Measurements from ENCODE around the gene SPAG5. TPM values are rescaled to one million over a fixed set of nuclear protein-coding genes. Genes with fewer than 3 reads are reported as not detected.

The SPAG5 gene
- total and polyA plus RNA-seq, 4 donors, result 1.6 to 4.3 (median 2.9) TPM

- Histone ChIP-seq H3K27me3 (ENCODE audit: control insufficient read depth in 1 of 2, insufficient read depth in 2 of 2, low read length in 1 of 2) (no peaks in the 10 kb centered on the region), H3K4me1 (ENCODE audit: control insufficient read depth in 1 of 2, insufficient read depth in 2 of 2, low read length in 2 of 2) (no peaks in the 10 kb centered on the region), H3K36me3 (ENCODE audit: control insufficient read depth in 1 of 2, insufficient read depth in 2 of 2, low read length in 1 of 2) (no peaks in the 10 kb centered on the region), H3K27ac (ENCODE audit: low read depth in 1 of 2, low read length in 2 of 2) (no peak overlapping the region), H3K9me3 (ENCODE audit: control insufficient read depth, low read length) (no peaks in the 10 kb centered on the region), H3K4me3 (ENCODE audit: low read length in 2 of 2) (no peak overlapping the region)
- ATAC-seq (ENCODE audit: low FRiP score) (no peak), DNase-seq (no peak)
- intact Hi-C loops (cut with DNase I), result no loop called here
- WGBS, 2 donors, result 67 to 72% methylated on average over 9 of the region's 9 CpGs
Observed at GRCh38 chr17:28536532-28537218, 62.1 kb downstream of the SPAG5 start.

- Histone ChIP-seq H3K27ac (ENCODE audit: low read depth in 1 of 2, low read length in 2 of 2) (no peak overlapping the region), H3K9me3 (ENCODE audit: control insufficient read depth, low read length) (no peaks in the 10 kb centered on the region), H3K36me3 (ENCODE audit: control insufficient read depth in 1 of 2, insufficient read depth in 2 of 2, low read length in 1 of 2) (no peaks in the 10 kb centered on the region), H3K27me3 (ENCODE audit: control insufficient read depth in 1 of 2, insufficient read depth in 2 of 2, low read length in 1 of 2) (no peaks in the 10 kb centered on the region), H3K4me1 (ENCODE audit: control insufficient read depth in 1 of 2, insufficient read depth in 2 of 2, low read length in 2 of 2) (no peaks in the 10 kb centered on the region), H3K4me3 (ENCODE audit: low read length in 2 of 2) (no peak overlapping the region)
- ATAC-seq (ENCODE audit: low FRiP score) (no peak), DNase-seq (no peak)
- intact Hi-C loops (cut with DNase I), result no loop called here
- WGBS, 2 donors, result 86 to 90% methylated on average over 11 of the region's 11 CpGs
Observed at GRCh38 chr17:28534740-28535375, 64.0 kb downstream of the SPAG5 start.

- Histone ChIP-seq H3K9me3 (ENCODE audit: control insufficient read depth, low read length) (no peaks in the 10 kb centered on the region), H3K4me3 (ENCODE audit: low read length in 2 of 2) (no peak overlapping the region), H3K4me1 (ENCODE audit: control insufficient read depth in 1 of 2, insufficient read depth in 2 of 2, low read length in 2 of 2) (no peaks in the 10 kb centered on the region), H3K27me3 (ENCODE audit: control insufficient read depth in 1 of 2, insufficient read depth in 2 of 2, low read length in 1 of 2) (no peaks in the 10 kb centered on the region), H3K36me3 (ENCODE audit: control insufficient read depth in 1 of 2, insufficient read depth in 2 of 2, low read length in 1 of 2) (no peaks in the 10 kb centered on the region), H3K27ac (ENCODE audit: low read depth in 1 of 2, low read length in 2 of 2) (no peak overlapping the region)
- intact Hi-C loops (cut with DNase I), result no loop called here
- 75% methylated on average over 16 of the region's 16 CpGs for whole genome bisulfite sequencing, 2 donors
- no peak for ATAC-seq (ENCODE audit: low FRiP score)
- no peak for DNase-seq
Observed at GRCh38 chr17:28533091-28533807, 65.6 kb downstream of the SPAG5 start.

GRCh38 chr17:28532050-28532960, 66.5 kb downstream of the SPAG5 start:
- H3K9me3 ChIP-seq (ENCODE audit: control insufficient read depth, low read length), result no peaks in the 10 kb centered on the region
- H3K36me3 ChIP-seq (ENCODE audit: control insufficient read depth in 1 of 2, insufficient read depth in 2 of 2, low read length in 1 of 2), result no peaks in the 10 kb centered on the region
- no peaks in the 10 kb centered on the region for H3K27me3 ChIP-seq (ENCODE audit: control insufficient read depth in 1 of 2, insufficient read depth in 2 of 2, low read length in 1 of 2)
- DNase-seq (no peak), ATAC-seq (ENCODE audit: low FRiP score) (no peak)
- no peak overlapping the region for H3K27ac ChIP-seq (ENCODE audit: low read depth in 1 of 2, low read length in 2 of 2)
- no peaks in the 10 kb centered on the region for H3K4me1 ChIP-seq (ENCODE audit: control insufficient read depth in 1 of 2, insufficient read depth in 2 of 2, low read length in 2 of 2)
- H3K4me3 ChIP-seq (ENCODE audit: low read length in 2 of 2), result no peak overlapping the region
- intact Hi-C loops (cut with DNase I), result no loop called here
- WGBS, 2 donors, result 79 to 81% methylated on average over 7 of the region's 7 CpGs

- no peak overlapping the region for H3K27ac ChIP-seq (ENCODE audit: low read depth in 1 of 2, low read length in 2 of 2)
- no peaks in the 10 kb centered on the region for H3K9me3 ChIP-seq (ENCODE audit: control insufficient read depth, low read length)
- no peaks in the 10 kb centered on the region for H3K27me3 ChIP-seq (ENCODE audit: control insufficient read depth in 1 of 2, insufficient read depth in 2 of 2, low read length in 1 of 2)
- ATAC-seq (ENCODE audit: low FRiP score) (no peak), DNase-seq (no peak)
- H3K36me3 ChIP-seq (ENCODE audit: control insufficient read depth in 1 of 2, insufficient read depth in 2 of 2, low read length in 1 of 2), result no peaks in the 10 kb centered on the region
- intact Hi-C loops (cut with DNase I), result no loop called here
- no peaks in the 10 kb centered on the region for H3K4me1 ChIP-seq (ENCODE audit: control insufficient read depth in 1 of 2, insufficient read depth in 2 of 2, low read length in 2 of 2)
- no peak overlapping the region for H3K4me3 ChIP-seq (ENCODE audit: low read length in 2 of 2)
- 79 to 81% methylated on average over 7 of the region's 7 CpGs for WGBS, 2 donors
Observed at GRCh38 chr17:28530926-28531325, 67.9 kb downstream of the SPAG5 start.

- no peak for ATAC-seq (ENCODE audit: low FRiP score)
- intact Hi-C loops (cut with DNase I), result no loop called here
- no peaks in the 10 kb centered on the region for H3K27me3 ChIP-seq (ENCODE audit: control insufficient read depth in 1 of 2, insufficient read depth in 2 of 2, low read length in 1 of 2)
- H3K4me1 ChIP-seq (ENCODE audit: control insufficient read depth in 1 of 2, insufficient read depth in 2 of 2, low read length in 2 of 2), result no peaks in the 10 kb centered on the region
- no peak for DNase-seq
- 83 to 88% methylated on average over 4 of the region's 4 CpGs for WGBS, 2 donors
- no peak overlapping the region for H3K27ac ChIP-seq (ENCODE audit: low read depth in 1 of 2, low read length in 2 of 2)
- H3K36me3 ChIP-seq (ENCODE audit: control insufficient read depth in 1 of 2, insufficient read depth in 2 of 2, low read length in 1 of 2), result no peaks in the 10 kb centered on the region
- no peak overlapping the region for H3K4me3 ChIP-seq (ENCODE audit: low read length in 2 of 2)
- no peaks in the 10 kb centered on the region for H3K9me3 ChIP-seq (ENCODE audit: control insufficient read depth, low read length)
Observed at GRCh38 chr17:28530250-28530649, 68.6 kb downstream of the SPAG5 start.

GRCh38 chr17:28529013-28529400, 69.8 kb downstream of the SPAG5 start:
- 94 to 96% methylated on average over 3 of the region's 3 CpGs for WGBS, 2 donors
- no peak for DNase-seq
- no peak overlapping the region for H3K4me3 ChIP-seq (ENCODE audit: low read length in 2 of 2)
- ATAC-seq (ENCODE audit: low FRiP score), result no peak
- no peaks in the 10 kb centered on the region for H3K36me3 ChIP-seq (ENCODE audit: control insufficient read depth in 1 of 2, insufficient read depth in 2 of 2, low read length in 1 of 2)
- H3K27me3 ChIP-seq (ENCODE audit: control insufficient read depth in 1 of 2, insufficient read depth in 2 of 2, low read length in 1 of 2), result no peaks in the 10 kb centered on the region
- intact Hi-C loops (cut with DNase I), result no loop called here
- no peak overlapping the region for H3K27ac ChIP-seq (ENCODE audit: low read depth in 1 of 2, low read length in 2 of 2)
- peaks cover 0 to 1% of the 10 kb centered on the region in 2 donors for H3K4me1 ChIP-seq (ENCODE audit: control insufficient read depth in 1 of 2, insufficient read depth in 2 of 2, low read length in 2 of 2)
- no peaks in the 10 kb centered on the region for H3K9me3 ChIP-seq (ENCODE audit: control insufficient read depth, low read length)

- no peak overlapping the region for H3K4me3 ChIP-seq (ENCODE audit: low read length in 2 of 2)
- ATAC-seq (ENCODE audit: low FRiP score) (no peak), DNase-seq (no peak)
- 83 to 84% methylated on average over 9 of the region's 9 CpGs for WGBS, 2 donors
- H3K27ac ChIP-seq (ENCODE audit: low read depth in 1 of 2, low read length in 2 of 2), result no peak overlapping the region
- no peaks in the 10 kb centered on the region for H3K27me3 ChIP-seq (ENCODE audit: control insufficient read depth in 1 of 2, insufficient read depth in 2 of 2, low read length in 1 of 2)
- no peaks in the 10 kb centered on the region for H3K36me3 ChIP-seq (ENCODE audit: control insufficient read depth in 1 of 2, insufficient read depth in 2 of 2, low read length in 1 of 2)
- intact Hi-C loops (cut with DNase I), result no loop called here
- peaks cover 0 to 1% of the 10 kb centered on the region in 2 donors for H3K4me1 ChIP-seq (ENCODE audit: control insufficient read depth in 1 of 2, insufficient read depth in 2 of 2, low read length in 2 of 2)
- no peaks in the 10 kb centered on the region for H3K9me3 ChIP-seq (ENCODE audit: control insufficient read depth, low read length)
Observed at GRCh38 chr17:28528327-28529012, 70.4 kb downstream of the SPAG5 start.
